Measurements from ENCODE around the gene UBE2J2.

UBE2J2 gene

DNA sequence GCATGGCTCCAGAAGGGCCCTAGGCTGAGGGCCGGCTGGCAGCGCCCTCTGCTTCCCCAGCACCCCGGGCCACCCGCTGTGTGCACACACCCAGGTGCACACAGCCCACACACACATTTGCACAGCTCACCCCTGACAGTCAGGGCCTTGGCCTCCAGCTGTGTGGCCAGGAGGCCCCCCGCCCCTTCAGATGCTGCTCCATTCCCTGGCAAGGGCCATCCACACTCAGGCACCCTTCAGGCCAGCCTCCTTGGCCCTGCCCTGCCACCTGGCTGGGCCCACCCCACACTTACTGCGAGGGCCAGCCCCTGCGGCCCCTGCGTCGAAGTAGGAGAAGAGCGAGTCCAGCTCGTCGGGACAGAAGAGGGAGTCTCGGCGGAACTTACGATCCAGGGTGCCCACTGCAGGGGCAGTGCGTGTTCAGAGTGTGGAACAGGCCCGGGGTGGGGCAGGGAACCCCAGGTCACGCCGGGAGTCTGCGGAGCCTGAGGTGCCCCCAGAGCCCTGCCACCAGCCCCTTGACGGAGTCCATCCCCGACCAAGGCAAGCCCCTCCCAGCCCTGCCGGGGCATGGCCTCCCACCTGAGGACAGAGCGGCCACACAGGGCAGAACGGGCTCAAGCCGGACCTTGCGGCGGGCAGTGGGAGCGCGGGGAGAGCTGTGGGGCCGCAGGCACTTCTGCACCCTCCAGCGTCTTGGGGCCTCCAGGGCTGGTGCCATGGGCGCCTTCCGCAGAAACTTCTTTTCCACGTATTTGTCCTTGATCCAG is 21.7 kb upstream of the UBE2J2 start:
- no peak for DNase-seq (ENCODE audit: low spot score)

DNA sequence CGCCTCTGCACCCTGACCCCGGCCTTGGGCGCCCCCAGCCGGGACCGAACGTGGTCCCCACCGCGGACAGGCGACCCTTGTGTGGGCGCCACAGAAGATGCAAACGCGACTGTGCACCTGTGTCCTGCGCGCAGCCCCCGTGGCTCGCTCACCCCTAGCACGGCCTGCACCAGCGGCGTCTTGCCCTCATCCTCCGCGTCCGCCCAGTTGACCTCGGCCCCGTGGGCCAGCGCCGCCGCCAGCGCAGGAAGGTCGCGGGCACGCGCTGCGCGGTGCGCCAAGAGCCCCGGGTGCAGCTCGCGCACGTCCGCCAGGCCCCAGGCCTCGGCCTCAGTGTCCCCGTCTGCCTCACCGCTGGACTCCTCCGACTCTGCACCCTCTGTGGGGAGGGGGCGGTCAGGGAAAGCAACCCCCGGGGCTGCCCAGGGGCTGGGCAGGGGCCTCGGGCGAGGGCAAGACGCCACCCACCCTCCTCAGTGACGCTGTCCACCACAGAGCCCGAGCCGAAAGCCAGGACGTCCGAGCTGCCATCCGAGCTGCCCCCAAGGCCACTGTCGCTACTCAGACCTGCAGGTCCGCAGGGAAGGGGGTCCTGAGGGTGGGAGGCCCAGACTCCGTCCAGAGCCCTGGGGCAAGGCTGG is 20.7 kb upstream of the UBE2J2 start:
- DNase-seq (ENCODE audit: low spot score), result no peak

DNA sequence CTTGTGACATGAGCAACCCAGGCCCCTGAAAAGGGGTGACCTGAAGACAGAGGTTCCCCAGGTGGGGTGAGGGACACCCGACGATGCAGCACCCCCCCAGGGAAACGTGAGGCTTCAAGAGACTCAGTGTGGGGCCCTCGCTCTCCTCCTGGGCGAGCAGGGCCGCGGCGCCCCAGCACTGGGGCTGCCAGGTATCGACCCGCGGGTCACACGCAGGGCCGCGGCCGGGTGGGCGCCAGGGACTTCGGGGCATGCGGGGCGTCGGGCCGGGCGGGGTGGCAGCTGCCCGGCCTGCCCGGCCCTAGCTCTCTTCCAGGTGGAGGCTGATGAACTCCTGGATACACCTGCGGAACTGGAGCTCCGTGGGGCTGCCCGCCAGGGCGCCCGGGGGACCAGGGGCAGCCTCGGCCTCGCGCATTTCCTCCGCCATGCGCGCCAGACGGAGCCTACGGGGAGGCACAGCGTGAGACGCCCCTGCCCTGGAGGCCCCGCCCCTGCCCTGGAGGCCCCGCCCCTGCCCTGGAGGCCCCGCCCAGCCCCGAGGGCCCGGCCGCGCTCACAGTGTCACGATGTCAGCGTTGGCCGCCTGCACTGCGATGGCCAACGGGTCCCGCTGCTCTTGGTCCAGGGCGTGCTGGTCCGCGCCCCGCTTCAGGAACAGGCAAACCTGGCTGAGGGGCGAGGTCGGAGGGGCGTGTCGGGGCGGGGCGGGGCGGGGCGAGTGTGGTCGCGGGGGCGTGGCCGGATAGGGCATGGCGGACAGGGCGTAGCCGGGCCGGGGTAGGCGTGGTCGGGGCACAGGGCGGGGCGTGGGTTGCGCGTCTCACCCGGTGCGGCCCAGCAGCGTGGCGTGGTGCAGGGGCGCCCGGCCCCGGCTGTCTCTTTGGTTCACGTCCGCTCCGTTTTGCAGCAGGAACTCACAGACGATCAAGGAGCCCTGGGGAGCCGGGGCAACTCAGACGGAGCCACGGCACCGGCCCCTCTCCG is 19.9 kb upstream of the UBE2J2 start:
- DNase-seq (ENCODE audit: low spot score), result no peak

DNA sequence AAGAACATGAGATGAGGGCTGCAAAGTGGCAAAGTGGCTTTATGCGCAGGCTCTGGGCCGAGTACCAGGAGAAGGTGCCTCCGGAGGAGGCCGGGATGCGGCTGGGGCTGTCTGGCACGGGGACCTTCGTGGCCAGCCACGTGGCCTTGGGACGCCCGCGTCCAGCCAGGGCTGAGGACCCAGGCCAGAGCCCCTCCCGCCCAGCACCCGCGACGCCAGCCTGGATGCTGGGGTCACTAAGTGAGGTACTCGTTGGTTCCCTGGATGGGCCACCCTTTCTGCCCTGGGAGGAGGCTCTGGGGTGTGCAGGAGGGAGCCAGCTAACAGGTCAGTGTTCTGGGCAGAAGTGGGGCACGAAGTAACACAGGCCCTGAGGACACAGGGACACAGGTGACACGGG is 19.2 kb upstream of the UBE2J2 start:
- DNase-seq (ENCODE audit: low spot score), result no peak

DNA sequence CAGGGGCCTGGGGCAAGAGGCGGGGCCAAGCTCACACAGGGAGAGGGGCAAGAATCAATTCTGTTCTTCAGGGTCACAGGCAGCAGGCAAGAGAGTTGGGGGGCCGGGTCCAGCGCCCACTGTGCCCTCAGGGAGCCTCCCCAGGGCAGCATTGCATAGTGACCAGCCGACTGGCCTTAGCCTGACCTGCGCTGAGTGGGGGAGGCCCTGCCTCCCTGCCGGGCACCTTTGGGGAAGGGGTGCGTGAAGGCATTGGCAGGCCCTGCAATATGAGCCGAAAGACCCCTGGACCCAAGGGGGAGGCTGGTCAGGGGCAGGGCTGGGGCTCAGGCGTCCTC is 18.8 kb upstream of the UBE2J2 start:
- no peak for DNase-seq (ENCODE audit: low spot score)

DNA sequence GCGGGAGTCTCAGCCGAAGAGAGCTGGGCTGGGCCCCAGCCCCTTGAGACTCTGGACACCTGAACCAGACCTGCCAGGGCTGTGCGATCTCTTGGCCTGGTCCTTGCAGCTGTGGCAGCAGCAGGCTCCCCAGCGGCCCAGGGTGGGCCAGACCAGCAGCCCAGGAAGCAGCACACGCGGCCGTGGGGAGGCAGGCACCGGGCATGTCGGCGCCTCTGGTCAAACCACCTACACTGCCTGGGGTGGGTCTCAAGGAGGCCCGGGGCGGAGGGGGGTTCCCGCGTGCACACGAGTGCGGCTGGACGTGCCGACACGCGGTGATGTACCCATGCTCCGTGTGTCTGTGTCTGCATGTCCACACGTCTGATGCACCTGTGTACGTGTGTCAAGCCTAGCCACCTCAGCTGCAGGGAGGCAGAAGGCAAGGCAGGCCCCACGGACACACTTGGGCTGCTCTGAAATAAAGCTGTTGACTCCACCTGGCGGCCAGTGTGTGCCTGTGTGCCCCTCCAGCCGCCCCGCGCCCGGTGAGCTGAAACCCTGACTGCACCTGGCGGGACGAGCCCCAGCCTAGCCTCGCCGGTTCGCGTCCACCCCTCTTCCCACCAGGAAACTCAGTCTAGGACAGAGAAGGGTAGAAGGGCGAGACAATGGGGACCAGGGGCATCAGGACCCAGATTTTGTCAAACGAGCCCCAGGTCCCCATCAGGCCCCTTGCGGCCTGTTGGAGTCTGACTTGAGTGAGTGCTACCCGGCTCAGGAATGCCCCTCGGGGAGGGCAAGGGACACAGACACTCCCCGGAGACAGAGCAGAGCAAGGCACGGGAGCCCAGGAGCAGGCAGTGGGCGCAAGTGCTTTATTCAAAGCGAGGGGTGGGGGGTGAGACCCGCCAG is 18.1 kb upstream of the UBE2J2 start:
- peak; percentile 68 for DNase-seq (ENCODE audit: low spot score)

DNA sequence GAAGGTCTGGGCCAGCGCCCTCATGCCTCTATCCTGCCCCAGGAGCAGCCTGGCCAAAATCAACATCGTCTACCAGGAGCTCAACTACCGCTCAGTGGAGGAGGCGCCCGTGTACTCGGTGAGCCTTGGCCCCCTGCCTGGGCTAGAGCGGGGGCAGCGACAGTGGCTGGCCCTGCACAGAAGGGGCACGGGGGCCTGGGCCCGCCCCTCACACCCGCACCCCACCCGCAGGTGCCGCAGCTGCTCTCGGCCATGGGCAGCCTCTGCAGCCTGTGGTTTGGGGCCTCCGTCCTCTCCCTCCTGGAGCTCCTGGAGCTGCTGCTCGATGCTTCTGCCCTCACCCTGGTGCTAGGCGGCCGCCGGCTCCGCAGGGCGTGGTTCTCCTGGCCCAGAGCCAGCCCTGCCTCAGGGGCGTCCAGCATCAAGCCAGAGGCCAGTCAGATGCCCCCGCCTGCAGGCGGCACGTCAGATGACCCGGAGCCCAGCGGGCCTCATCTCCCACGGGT is 17.4 kb upstream of the UBE2J2 start:
- DNase-seq (ENCODE audit: low spot score), result no peak

DNA sequence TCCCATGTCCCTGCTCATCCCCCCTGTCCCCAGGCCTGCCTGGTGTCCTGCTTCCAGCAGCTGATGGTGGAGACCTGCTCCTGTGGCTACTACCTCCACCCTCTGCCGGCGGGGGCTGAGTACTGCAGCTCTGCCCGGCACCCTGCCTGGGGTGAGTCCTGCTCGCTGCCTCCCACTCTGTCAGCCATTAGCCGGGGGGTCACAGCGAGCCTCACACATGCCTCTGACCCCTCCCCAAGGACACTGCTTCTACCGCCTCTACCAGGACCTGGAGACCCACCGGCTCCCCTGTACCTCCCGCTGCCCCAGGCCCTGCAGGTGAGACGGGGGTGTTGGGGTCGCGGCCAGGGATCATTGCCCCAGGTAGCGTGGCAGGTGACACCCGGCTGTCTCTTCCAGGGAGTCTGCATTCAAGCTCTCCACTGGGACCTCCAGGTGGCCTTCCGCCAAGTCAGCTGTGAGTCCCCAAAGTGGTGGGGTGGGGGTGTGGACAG is 16.6 kb upstream of the UBE2J2 start:
- DNase-seq (ENCODE audit: low spot score), result no peak

DNA sequence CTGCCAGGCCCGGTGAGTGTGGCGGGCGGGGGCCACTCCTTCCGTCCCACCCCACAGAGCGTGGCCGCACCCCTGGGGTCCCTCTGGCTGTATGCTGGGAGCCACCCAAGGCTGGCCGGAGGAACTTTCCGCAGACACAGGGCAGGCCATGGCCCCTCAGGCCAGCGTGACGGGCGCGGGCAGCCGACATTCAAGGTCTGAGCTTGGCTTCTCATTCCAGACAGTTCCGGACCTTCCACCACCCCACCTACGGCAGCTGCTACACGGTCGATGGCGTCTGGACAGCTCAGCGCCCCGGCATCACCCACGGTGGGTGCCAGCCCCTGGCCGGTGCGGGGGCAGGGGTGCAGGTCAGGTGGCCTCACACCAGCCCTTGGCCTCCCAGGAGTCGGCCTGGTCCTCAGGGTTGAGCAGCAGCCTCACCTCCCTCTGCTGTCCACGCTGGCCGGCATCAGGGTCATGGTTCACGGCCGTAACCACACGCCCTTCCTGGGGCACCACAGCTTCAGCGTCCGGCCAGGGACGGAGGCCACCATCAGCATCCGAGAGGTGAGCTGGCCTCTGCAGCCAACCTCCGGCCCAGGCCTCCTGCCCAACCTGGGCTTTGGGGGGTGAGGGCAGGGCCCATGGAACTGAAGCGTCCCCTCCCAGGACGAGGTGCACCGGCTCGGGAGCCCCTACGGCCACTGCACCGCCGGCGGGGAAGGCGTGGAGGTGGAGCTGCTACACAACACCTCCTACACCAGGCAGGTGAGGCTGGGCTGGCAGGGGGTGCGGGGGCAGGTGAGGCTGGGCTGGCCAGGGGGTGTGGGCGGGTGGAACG is 13.8 kb upstream of the UBE2J2 start:
- DNase-seq (ENCODE audit: low spot score), result no peak

DNA sequence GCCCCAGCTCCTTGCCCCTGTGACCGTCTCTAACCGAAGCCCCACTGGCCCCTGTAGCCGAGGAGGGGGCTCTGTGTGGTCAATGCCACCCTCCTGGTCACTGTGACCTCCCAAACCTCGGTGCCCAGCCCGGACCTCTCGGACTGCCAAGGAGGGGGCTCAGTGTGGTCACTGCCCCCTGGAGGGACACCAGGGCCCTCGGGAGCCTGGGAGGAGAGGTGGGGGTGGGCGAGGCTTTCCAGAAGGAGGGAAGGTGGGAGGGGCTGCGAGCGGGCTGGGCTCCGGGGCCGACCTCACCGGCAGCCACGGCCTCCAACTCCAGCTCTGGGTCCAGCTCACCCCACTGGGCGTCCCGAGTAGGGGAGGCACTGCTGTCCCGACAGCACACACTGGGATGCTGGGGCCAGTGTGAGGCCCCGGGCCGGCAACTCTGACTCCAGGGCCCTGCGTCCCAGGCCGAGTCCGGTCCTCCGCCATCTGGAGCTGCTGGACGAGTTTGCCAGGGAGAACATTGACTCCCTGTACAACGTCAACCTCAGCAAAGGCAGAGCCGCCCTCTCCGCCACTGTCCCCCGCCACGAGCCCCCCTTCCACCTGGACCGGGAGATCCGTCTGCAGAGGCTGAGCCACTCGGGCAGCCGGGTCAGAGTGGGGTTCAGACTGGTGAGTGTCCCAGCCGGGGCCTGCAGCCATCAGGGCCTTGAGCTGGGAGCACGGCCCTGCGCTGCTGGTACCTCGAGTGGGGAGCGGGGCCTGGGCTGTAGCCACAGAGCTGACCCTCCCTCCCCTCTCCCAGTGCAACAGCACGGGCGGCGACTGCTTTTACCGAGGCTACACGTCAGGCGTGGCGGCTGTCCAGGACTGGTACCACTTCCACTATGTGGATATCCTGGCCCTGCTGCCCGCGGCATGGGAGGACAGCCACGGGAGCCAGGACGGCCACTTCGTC is 12.9 kb upstream of the UBE2J2 start:
- DNase-seq (ENCODE audit: low spot score), result no peak

DNA sequence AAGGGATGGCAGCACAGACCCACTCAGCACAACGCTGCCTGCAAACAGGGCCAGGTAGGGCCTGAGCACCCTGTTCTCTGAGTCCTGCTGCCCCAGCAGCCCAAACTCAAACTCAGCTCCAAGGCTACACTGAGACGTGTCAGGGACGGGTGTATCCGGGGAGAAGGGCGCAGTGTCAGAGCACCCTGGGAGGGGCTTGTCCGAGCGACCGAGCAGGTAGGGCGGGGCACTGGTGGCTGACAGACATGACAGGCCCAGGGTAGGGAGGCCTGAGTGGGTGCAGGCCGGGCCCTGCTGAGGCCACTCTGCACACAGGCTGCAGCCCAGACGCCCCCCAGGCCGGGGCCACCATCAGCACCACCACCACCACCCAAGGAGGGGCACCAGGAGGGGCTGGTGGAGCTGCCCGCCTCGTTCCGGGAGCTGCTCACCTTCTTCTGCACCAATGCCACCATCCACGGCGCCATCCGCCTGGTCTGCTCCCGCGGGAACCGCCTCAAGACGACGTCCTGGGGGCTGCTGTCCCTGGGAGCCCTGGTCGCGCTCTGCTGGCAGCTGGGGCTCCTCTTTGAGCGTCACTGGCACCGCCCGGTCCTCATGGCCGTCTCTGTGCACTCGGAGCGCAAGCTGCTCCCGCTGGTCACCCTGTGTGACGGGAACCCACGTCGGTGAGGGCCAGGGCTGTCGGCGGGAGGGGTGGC is 12.1 kb upstream of the UBE2J2 start:
- DNase-seq (ENCODE audit: low spot score), result no peak

DNA sequence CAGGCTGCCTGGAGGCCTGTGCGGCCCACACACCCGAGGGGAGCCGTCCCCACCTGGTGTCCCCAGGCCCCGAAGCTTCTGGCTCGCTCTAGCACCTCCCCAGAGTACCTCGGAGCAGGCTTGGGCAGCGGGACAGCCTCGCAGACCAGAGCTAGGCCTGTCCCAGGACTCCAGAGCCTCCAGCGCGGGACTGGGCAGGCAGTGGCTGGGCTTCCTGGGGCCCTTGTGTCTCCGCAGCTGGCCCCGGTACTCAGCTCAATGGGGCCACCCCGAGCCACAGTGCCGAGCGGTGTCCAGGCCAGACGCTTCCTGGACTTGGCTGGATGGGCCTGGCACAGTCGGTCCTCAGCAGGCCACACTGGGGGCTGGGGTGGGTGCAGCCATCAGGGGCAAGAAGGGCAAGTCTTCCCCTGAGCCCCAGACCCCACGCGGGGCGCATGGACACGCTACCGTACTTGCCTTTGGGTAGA is 11.5 kb upstream of the UBE2J2 start:
- DNase-seq (ENCODE audit: low spot score), result no peak

DNA sequence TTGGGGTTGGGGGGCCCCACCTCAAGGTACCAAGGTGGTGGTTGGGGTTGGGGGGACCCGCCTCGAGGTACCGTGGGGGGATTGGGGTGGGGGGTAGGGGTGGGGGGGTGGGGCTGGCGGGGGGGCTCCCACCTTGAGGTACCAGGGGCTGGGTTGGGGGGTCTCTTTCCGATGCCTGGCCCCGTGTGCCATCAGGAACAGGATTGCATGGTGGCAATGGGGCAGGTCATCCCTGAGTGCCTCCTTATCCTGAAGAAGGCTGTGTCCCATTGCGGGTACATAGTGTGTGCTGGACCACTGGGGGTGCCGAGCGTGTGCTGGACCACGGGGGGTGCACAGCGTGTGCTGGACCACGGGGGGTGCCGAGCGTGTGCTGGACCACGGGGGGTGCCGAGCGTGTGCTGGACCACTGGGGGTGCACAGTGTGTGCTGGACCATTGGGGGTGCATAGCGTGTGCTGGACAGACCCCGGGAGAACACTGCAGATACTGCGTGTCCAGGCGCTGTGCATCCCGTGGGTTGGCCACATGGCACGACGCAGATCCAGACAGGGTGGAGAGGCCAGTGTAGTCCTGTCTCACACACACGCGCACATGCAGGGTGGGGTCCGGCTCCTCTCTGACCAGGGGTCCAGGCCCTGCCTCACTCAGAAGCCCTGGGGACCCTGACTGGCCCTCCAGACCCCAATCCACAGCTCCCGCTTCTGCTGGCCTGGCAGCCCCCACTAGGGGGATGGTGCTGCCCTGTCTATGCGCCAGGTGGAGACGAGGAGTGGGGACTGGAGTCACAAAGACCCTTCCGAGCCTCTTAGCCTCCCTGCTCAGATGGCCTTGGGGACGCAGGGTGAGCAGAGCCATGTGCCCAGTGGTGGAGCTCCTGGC is 10.8 kb upstream of the UBE2J2 start:
- no peak for DNase-seq (ENCODE audit: low spot score)

DNA sequence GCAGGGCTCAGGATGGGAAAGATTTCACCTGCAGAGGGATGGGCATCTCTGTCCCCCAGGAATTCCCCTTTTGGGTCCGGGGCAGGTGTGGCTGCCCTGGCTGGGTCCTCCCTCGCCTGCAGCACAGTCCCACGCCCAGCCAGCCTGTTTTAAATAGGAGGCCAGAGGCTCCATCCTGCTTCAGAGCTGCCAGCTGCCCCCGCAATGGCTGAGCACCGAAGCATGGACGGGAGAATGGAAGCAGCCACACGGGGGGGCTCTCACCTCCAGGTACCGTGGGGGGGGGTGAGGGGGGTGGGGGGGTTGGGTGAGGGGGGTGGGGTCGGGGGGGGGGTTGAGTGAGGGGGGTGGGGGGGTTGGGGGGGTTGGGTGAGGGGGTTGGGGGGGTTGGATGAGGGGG is 10.2 kb upstream of the UBE2J2 start:
- no peak for DNase-seq (ENCODE audit: low spot score)

DNA sequence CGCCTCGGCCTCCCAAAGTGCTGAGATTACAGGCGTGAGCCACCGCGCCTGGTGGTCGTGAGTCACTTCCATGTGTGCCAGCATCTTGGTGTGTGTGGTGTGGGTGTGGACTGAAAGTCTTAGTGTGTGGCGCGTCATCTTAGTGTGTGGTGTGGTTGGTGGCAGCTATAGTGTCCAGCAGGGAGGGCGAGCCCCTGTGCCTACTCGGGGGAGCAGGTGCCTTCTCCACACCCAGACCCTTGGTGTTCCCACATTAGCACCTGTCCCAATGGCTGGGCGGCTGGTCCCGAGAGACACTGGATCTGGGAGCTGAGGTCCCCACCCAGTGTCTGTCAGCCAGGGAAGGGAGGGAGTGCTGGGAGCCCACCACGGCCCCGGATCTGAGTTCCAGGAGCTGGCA is 9.3 kb upstream of the UBE2J2 start:
- DNase-seq (ENCODE audit: low spot score), result no peak

DNA sequence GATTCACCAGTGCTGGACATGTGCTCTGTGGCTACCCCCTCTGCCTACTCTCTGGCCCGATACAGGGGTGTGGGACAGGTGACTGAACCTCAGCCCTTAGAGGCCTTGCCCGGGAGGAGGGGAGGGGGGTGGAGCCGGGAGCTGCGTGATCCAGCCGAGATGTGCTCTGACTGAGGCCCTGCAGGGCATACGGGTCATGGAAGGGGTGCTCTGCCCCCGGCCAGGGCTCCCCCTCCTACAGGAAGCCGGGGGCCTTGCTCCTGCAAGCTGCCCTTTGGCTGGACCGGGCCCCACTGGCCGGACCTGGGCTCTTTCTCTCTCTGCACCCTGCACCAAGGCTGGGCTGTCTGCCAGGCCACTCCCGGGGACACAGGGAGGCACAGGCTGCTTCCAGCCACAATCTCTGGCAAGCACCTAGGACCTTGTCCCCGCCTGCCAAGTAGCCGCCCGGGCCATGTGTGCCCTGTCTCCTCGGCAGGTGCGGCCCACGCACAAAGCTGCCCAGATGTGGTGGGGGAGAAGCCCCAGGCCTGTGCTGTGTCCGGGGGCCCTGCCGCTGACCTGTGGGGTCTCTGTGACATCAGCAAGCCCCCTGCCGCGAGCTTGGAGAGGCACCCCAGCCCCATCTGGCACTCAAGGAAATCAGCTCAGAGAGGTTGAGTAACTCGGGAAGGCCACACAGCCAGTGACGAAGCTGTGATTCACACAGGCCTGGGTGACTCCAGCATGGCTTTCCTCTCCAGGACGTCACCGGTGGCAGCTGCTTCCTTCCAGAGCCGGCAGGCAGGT is 8.1 kb upstream of the UBE2J2 start:
- no peak for DNase-seq (ENCODE audit: low spot score)

Data from Ammon's horn (tissue), 1 donor.